Stimulated activated CD4-positive, alpha-beta T cell treated with anti-CD3 and anti-CD28 coated beads, Interleukin-4, amount 100 ng/mL, for 48 hours (primary cell): ENCODE data around the gene NLRP8.
"Not testable (repeated sequence)": the region's sequence is repeated elsewhere in the genome, so short reads cannot be mapped to it uniquely, and the experiment has no call there.

Source experiments
- DNase-seq, 2 donors: peaks; one replicate each; pipeline ENCODE4 v3.0.0-alpha.2; 2020; ENCODE audit warnings: low read depth in 2 of 2

NLRP8 gene

DNA sequence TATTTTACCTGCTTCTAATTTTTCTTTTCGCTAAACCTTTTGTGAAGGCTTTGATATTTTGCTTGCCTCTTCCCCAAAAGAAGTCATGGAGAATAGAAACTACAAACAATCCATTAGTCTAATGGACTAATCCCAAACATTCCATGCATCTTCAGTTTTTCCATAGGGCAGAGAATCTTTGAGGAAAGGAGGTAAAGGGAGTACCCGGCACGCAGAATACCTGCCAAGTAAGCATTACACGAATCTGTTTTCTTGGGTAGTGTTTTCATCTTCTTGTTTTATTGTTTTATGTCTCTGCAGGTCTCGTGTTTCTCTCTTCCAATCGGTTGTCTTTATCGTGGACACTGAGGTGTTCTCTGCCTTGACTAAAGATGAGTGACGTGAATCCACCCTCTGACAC, at the start of gene NLRP8:
NLRP8 (plus strand) TSS at position 301 of the 400 bp plus-strand sequence.
- DNase-seq = no peak

DNA sequence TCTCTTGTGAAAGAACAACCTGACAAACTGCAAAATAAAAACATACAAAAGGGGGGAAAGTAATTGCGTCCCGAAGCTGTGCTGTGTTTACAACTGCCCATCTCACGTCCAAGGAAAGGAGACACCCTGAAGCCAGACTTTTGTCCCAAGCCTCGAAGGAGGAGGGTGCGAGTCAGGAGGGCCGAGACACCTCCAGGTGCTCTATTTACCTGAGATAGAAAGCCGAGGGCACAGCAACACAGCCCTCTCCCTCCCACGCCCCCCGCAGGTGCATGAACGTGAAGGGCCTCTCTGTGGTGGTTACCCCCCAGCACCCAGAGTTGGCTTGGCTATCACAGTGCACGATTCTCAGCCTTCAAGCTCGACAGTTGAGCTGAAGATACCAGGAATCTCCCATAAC, 48.7 kb upstream of the NLRP8 start:
- no peak for DNase-seq

DNA sequence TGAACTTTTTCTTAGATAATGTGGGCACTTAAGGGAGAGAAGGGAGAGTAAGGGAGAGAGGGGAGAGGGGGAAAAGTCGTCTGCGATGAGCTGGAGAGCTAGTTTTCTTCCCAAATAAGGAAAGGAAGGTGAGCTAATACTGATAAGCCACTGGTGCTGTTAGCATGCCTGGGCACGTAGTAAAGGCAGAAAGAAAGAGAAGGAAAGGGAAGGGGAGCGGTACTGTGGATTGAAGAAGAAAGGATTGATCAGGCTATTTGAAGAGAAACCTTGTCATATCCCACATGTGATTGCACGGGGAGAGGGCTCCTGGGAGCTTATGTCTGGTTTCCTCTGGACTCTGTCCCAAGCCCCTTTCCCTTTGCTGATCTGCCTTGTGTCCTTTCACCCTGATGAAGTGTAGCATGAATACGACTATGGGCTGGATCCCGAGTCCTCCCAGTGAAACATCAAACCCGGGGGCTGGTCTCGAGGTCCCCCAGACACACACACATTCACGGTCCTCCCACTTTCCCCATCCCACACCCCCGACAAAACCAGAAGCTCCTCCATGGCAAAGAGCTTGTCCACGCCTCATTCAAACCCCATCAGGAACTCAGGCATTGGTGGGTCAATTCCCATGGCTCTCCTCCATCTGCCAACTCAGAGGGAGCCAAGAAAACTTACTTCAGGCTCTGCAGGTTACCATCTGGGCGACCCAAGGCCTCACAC, 46.1 kb upstream of the NLRP8 start:
- DNase-seq = no peak

DNA sequence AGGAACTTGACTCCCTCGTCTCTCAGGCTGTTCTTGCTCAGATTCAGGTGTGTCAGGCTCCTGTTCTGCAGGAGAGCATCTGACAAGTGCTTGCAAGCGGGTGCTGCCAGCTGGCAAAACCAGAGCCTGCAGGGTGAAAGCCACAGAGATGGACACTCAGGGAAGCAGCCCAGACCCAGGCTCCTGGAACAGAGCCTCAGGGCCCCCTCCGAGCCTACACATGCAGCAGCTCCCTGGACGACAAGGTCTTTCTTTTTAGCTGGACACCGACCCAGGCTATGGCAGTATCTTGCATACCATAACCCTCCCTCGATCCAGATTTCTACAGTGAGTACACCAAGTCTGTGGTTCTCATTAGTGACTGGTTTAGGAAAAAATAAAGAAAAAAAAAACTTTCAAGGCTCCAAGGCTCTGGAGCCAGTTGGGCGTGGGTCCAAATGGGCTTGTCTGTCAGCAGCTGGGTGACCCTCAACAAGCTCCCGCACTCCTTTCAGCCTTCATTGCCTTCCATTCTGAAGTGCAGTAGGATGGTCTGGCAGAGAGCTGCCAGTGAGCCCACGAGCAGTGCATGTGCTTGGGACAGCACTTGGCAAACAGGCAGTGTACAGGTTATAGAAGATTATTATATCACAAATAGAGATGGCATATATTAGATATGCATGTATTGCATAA, 45.4 kb upstream of the NLRP8 start:
- no peak for DNase-seq

DNA sequence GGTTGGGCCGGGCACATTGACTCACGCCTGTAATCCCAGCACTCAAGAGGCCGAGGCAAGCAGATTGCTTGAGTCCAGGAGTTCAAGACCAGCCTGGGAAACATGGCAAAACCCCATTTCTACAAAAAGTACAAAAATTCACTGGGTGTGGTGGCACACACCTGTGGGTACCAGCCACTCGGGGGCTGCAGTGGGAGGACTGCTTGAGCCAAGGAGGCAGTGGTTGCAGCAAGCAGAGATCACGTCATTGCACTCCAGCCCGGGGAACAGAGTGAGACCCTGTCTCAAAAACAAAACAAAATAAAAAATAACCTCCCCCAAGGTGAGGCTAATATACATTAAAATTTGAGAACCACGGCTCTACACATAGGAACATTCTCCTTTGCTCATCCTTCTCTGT, 40.3 kb upstream of the NLRP8 start:
- no peak for DNase-seq

DNA sequence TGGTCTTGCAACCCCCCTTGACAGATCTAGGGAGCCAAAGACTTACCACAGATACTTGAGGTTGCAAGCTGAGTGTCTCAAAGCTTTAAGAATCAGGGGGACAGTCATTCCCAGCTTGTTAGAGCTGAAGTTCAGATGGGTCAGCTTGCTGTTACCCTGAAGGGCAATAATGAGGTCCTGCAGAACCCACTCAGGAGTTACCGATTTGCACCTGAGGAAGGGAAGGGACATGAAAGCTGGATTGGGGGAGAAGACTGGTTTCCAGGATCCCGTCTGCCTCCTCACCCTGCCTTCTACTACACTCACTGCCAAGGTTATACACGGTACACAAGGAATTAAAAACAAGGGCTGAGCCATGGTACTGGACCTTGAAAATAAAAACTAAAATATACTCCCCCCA, 39.9 kb upstream of the NLRP8 start:
- no peak for DNase-seq

DNA sequence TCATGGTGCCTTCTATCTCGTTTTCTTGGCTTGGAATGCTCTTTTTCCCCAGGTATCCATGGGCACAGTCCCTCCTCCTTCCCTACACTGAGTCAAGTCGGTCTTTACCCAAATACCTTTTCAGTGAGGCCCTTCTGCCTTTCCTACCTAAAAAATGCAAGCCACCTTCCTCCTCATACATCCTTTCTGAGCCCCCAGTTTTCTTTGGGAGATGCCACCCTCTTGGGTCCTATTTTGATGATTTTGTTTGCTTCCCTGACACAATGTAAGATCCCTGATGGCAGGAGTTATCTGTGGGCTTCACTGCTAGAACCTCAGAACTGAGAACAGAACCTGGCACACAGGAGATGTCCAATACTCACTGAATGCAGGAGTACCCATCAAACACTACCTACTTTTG, 37.8 kb upstream of the NLRP8 start:
- DNase-seq = no peak

DNA sequence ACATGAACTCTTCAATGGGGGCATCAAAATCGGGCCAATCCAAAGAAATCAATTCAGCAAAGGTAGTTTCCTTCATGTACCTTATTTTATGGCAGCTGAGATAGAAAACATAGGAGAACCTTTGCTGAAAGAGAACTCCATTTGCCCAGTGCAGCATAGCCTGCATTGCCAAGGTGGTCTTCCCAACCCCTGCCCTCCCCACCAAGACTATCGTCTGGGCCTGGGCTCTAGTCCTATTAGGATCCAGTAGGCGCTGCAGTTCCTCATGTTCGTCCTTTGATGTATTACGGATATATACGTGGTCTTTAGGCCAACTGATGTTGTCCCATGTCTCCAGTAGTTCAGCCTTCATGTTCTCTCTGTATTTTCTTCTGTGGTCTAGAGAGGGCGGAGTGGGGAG, 34.7 kb upstream of the NLRP8 start:
- no peak for DNase-seq

DNA sequence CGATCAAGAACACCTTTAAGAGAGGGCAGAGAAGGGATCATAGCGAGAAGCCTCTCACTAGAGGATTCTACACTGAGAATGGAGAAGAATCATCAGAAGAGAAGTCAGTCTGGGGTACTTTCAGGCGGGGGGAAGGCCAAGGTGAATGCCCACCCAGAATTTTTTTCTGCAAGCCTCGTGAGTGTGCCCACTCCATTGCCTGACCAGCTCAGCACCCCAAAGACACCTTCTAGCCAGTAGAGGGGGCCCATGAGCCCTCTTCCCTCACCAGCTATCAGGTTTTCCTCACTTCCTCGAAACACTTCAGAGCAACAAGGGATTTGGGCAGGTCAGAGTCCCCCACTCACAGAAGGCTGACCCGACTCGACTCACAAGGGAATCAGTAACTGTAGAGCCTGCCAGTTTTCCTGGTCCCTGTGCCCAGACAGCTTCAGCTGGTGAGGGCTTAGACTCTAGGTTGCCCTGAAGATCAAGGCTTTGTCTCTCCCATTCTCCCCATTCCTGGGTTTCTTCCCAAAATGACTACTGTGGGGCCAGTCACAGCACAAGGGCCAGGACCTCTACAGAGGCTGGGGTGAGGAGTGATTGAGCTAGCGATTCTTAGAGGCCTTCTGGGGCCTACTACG, 33.9 kb upstream of the NLRP8 start:
- DNase-seq = no peak

DNA sequence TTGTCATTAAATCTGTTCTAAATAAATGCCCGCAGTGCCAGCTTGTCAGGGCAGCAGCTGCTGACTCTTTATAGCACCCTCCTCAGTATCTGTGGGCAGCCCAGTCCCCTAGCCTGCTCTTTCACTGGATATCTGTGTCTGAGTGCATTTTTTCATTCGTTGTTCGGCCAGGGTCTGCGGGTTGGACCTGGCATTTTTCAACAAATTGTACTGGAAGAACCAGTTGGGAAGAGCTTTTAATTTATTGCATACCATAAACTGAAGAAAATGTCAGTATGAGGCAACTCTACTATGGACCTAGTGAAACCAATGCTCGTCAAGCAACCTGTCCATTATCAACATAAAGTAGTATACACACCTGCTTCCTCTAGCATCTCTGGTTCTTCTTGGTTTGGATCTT, 24.1 kb upstream of the NLRP8 start:
- no peak for DNase-seq

DNA sequence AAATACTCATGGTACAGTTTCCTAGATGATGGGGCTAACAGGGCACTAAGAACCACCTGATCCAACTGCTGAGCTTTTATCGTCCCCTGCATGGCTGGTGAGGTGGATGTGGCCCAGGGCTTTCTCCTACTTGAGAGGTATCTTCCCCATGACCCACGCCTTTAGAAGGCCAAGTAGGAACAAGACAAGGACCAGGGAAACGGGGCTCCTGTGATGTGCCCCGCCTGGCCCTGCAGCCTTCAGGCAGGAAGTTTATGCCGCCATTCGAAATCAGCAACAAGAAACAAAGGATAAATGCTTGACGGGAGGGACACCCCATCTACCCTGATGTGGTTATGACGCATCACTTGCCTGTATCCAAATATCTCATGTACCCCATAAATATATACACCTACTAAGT, 19.6 kb upstream of the NLRP8 start:
- DNase-seq = no peak

DNA sequence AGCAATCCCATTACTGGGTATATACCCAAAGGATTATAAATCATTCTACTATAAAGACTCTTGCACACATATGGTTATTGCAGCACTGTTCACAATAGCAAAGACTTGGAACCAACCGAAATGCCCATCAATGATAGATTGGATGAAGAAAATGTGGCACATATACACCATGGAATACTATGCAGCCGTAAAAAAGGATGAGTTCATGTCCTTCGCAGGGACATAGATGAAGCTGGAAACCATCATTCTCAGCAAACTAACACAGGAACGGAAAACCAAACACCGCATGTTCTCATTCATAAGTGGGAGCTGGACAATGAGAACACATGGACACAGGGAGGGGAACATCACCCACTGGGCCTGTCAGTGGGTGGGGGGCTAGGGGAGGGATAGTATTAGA, 18.4 kb upstream of the NLRP8 start:
- DNase-seq = not testable (repeated sequence)

DNA sequence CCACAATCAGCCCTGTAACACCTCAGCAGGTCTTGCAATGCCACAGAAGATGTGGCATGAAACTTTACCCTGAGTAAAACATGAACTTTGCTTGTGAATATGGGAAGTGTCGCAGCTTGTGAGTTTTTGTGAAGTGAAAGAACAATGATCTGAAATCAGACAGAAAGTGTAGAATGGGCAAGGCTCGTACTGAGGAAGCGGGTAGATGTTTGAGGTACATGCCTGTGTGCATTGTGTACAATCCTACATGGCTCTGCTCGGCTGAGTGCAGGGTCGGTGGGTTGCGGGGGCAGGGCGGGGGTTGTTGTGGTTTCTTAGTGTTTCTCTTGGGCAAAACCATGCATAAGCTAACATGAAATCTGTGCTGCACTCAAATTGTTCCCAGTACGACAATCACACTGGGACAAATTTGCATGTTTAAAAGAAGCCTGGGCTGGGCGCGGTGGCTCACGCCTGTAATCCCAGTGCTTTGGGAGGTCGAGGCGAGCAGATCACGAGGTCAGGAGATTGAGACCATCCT, 16.6 kb upstream of the NLRP8 start:
- DNase-seq = no peak

DNA sequence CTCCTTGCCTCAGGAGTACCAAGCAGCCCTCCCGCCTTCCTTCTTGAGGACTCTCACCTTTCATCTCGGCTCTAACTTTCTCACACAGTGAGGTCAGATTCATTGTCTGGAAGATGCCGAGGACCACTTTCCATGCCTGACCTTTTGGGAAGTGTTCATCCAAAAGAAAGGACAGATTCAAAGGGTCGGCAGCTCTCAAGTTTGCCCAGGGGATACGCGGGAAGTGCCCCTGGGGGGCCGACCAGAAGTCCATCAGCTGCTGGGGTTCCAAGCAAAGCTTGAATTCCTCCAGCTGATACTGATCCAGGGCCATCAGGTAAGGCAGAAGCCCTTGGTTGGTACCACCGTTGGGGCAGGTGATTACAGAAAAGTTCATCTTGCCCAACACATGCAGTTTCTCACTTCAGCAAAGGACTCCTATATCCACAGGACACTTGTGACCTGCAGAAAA, 15.7 kb upstream of the NLRP8 start, which contains the start of gene NLRP13:
NLRP13 (minus strand) TSS at position 401 of the 451 bp plus-strand sequence; CDS start at position 376, 25 bp downstream.
- DNase-seq = no peak

DNA sequence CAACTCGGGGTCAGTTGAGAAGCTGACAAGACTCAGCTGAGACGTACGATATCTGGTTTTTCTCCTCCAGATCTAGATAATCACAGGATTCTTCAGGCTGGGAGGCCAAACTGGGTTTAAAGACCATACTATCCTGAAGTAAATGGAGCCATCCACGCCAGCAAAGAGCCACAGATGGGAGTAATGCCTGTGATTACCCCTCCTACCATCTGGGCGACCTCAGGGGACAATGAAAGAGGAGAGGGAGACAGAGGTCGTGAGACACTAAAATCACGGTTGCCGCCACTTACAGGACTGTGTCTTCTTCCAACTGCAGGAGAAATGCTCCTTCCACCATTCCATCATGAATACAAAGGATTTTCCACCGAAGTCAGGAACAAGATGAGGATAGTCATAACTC, 12.4 kb upstream of the NLRP8 start:
- no peak for DNase-seq

DNA sequence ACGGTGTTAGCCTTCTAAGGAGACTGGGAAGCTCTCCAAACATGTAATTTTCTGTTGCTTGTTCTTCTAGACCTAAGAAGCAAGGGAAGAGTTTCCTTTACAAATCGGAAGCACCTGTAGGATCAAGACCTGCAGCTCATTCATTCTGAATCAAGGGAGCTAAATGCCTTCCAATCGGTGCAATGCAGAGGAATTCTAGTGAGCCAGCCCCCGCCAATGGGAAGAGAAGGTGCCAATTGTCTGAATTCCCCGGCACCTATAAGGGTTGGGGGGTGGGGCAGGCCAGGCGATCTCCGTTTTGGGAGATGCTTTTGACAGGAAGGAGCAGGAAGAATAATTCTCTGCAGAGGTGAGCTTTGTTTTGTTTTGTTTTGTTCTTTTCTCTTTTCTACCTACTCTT, 8.4 kb upstream of the NLRP8 start:
- no peak for DNase-seq

DNA sequence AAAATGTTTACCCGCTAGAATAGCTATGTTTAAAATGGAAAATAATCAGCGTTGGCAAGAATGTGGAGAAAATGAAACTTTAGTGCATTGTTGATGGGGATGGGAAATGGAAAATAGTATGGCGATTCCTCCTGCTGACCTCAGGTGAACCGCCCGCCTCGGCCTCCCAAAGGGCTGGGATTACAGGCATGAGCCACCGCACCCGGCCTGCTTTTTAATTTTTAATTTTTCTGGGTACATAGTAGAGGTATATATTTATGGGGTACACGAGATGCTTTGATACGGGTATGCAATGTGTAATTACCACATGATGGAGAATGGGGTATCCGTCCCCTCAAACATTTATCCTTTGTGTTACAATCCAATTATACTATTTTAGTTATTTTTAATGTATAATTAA, 7.3 kb upstream of the NLRP8 start:
- DNase-seq = no peak

DNA sequence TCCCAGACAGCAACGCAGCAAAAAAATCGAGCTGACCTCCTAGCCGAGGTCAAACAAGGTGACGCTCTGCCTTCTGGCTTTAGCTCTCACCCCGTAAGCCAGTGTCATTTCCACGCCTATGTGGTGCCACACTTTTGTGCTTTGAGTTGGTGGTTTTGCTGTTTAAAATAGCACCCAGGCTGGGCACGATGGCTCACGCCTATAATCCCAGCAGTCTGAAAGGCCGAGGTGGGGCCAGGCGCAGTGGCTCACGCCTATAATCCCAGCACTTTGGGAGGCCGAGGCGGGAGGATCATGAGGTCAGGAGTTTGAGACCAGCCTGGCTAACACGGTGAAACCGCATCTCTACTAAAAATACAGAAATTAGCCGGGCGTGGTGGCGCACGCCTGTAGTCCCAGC, 2.9 kb downstream of the NLRP8 start:
- DNase-seq = not testable (repeated sequence)

DNA sequence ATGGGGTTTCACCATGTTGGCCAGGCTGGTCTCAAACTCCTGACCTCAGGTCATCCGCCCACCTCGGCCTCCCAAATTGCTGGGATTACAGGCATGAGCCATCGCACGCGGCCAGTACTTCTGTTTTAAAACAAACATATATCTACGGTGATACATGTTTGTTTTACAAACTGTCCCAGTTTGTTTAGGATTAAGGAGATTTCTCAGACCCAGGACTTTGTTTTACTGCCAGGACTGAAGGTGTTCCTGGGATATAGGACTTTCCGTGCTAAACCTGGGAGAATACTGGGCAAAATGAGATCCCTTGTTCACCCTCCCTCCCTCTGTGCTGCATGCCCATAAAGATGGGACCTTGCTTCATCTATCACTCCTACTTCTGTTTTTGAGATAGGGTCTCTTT, 8.8 kb downstream of the NLRP8 start:
- no peak for DNase-seq

DNA sequence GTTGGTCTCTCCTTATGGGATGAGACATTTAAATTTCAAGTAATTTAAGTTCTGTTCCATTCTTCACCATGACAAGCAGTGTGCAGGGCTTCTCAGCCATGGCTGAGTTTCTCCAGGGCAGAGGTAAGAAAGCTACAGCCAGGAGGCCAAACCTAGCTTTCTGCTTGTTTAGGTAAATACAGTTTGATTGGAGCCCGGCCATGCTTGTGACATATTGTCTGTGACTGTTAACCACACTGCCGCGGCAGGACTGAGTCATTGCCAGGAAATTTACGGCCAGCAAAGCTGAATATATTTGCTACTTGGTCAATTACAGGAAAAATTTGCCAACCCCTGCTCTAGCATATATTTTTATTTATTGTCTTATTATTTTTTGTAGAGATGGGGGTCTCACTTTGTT, 10.7 kb downstream of the NLRP8 start:
- DNase-seq = no peak

DNA sequence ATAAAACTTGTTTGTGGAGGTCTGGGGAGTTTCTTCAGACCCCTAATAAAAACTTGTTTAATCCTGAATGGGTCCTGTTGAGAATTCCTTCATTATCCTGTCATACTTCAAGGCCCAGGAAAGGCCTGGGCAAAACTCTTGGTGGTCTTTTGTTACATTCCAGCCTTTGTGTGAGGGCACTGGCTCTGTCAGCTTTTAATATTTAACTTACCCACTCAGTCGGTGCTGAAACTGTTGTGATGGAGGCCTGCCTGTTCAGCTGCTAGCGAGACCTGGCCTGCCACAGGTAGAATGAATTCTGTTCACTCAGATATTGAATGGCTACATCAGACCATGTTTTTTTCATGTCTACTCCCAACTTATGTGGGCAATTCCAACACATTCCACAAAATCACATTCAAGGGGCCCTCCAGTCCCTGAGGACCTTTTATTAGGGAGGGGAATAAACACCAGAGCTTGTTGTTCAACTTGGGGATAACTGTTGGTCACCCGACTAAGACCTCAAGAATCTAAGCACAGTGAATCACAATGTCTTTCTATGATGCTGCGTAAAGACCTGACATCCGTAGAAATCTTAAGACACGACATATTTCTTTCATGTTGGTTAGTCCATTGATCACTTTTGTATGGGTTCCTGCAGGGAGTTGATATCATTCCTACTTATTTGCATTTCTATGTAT, 12.5 kb downstream of the NLRP8 start:
- no peak for DNase-seq

DNA sequence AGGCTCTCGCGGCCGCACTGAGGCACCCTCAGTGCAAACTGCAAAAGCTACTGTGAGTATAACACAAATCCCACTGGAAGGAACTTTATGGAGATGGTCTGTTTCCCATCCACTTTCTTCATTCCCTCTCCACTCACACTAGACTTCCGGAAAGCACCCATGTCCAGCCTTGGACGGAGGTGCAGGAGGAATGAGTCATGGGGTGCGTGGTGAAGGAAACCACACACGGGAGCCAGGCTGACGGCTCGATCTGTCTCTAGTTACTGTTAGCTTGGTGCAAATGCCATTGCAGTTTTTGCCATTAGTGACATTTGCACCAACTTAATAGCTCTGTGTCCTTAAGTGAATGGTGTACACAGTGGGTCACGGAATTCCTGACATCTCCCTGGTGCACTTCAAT, 14.6 kb downstream of the NLRP8 start:
- DNase-seq = no peak
